Liver (tissue), 3 donors: Measurements from ENCODE around the gene HOXA5.

Source experiments
- ATF3 ChIP-seq: IDR thresholded peaks from 2 replicates; pipeline ENCODE4 v1.6.1; 2016; ENCODE audit warnings: antibody characterized with exemption
- CTCF ChIP-seq: fragments of 150-350 bp; IDR thresholded peaks from 2 replicates; pipeline ENCODE4 v1.5.1; 2017; ENCODE audit warnings: improper control_type of control experiment, low read depth, low read length; ENCODE audit not compliant: missing input control
- EGR1 ChIP-seq, 2 donors: IDR thresholded peaks; 2 replicates each; pipeline ENCODE4 v1.6.1; 2016 to 2018; ENCODE audit warnings: antibody characterized with exemption in 2 of 2, low read depth in 2 of 2
- FOXA1 ChIP-seq: IDR thresholded peaks from 2 replicates; pipeline ENCODE4 v1.6.1; 2016; ENCODE audit warnings: antibody characterized with exemption
- GABPA ChIP-seq, 2 donors: IDR thresholded peaks in 1 of 2; conservative IDR thresholded peaks in 1 of 2; 2 replicates each; pipeline ENCODE4 v1.6.1; 2016; ENCODE audit warnings: antibody characterized with exemption in 2 of 2, mild to moderate bottlenecking in 1 of 2, moderate library complexity in 1 of 2
- MAX ChIP-seq: IDR thresholded peaks from 2 replicates; pipeline ENCODE4 v1.6.1; 2016; ENCODE audit warnings: antibody characterized with exemption
- REST ChIP-seq: IDR thresholded peaks from 2 replicates; pipeline ENCODE4 v1.6.1; 2016; ENCODE audit warnings: antibody characterized with exemption, mild to moderate bottlenecking
- SP1 ChIP-seq: IDR thresholded peaks from 2 replicates; pipeline ENCODE4 v1.6.1; 2018; ENCODE audit warnings: antibody characterized with exemption, mild to moderate bottlenecking
- TAF1 ChIP-seq: conservative IDR thresholded peaks from 2 replicates; pipeline ENCODE4 v1.6.1; 2016; ENCODE audit warnings: antibody characterized with exemption, mild to moderate bottlenecking
- donor health status: healthy.
- donor health status: healthy.

- TF ChIP-seq CTCF = peak; percentile 2
- no peak for TF ChIP-seq ATF3
- no peak for TF ChIP-seq SP1
- no peak for TF ChIP-seq GABPA (IDR thresholded peaks at IDR 0.05 in 1 of 2, conservative IDR thresholded peaks at IDR 0.05 in 1 of 2)
- TF ChIP-seq TAF1 = no peak
- no peak for TF ChIP-seq FOXA1
- TF ChIP-seq EGR1 (IDR thresholded peaks at IDR 0.05; ENCODE audit: low read depth in 2 of 2) = no peak
- no peak for TF ChIP-seq MAX
- TF ChIP-seq REST = no peak
Observed at GRCh38 chr7:27141923-27142579, 1.4 kb downstream of the HOXA5 start.
